Sigmoid colon (tissue), 4 donors: ENCODE data around the gene COL4A3.

Source experiments
- EP300 ChIP-seq, 4 donors: sonication (generic); formaldehyde crosslinking; IDR thresholded peaks; one replicate each; pipeline ENCODE4 v1.6.1; 2017; ENCODE audit warnings: antibody characterized with exemption in 4 of 4
- POLR2A ChIP-seq, 2 donors: fragments of 450-650 bp; IDR thresholded peaks; one replicate each; pipeline ENCODE4 v1.6.1; 2016; ENCODE audit warnings: antibody characterized with exemption in 2 of 2, mild to moderate bottlenecking in 2 of 2, moderate library complexity in 2 of 2
- TF ChIP-seq, protein P1 (sequence below), 4 experiments: fragments of 450-650 bp in 3 of 4; fragments of 200-600 bp in 1 of 4; IDR thresholded peaks; one replicate each; pipeline ENCODE4 v1.5.1; 2016 to 2019; ENCODE audit warnings: antibody characterized with exemption in 4 of 4, mild to moderate bottlenecking in 3 of 4, moderate library complexity in 2 of 4

DNA sequence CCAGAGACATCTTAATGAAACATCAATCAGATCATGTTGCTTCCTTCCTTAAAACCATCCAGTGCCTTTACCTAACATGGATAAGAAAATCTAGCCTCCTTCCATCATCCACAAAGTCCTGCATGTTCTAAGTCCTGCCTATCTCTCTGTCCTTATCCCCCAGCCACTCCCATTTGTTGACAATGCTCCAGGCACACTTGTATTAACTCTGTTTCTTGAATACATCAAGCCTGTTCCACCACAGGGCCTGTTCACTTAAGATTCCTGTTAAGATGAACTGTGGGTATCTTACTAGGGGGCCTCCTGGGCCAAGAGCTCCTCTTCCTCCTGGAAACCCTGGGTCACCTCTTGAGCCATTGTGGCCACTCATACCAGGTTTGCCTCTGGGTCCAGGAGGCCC is 46.1 kb upstream of the COL4A3 start:
- TF ChIP-seq, protein P1, sequence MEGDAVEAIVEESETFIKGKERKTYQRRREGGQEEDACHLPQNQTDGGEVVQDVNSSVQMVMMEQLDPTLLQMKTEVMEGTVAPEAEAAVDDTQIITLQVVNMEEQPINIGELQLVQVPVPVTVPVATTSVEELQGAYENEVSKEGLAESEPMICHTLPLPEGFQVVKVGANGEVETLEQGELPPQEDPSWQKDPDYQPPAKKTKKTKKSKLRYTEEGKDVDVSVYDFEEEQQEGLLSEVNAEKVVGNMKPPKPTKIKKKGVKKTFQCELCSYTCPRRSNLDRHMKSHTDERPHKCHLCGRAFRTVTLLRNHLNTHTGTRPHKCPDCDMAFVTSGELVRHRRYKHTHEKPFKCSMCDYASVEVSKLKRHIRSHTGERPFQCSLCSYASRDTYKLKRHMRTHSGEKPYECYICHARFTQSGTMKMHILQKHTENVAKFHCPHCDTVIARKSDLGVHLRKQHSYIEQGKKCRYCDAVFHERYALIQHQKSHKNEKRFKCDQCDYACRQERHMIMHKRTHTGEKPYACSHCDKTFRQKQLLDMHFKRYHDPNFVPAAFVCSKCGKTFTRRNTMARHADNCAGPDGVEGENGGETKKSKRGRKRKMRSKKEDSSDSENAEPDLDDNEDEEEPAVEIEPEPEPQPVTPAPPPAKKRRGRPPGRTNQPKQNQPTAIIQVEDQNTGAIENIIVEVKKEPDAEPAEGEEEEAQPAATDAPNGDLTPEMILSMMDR (IDR thresholded peaks at IDR 0.05): no peak
- TF ChIP-seq EP300 (IDR thresholded peaks at IDR 0.05) (no peak), POLR2A (IDR thresholded peaks at IDR 0.05) (no peak)
